Measurements from ENCODE around the gene CCNY. TPM values are rescaled to one million over a fixed set of nuclear protein-coding genes. Genes with fewer than 3 reads are reported as not detected.

Gene CCNY
- total RNA-seq, result 27.2 and 38.1 TPM in 2 replicates

DNA sequence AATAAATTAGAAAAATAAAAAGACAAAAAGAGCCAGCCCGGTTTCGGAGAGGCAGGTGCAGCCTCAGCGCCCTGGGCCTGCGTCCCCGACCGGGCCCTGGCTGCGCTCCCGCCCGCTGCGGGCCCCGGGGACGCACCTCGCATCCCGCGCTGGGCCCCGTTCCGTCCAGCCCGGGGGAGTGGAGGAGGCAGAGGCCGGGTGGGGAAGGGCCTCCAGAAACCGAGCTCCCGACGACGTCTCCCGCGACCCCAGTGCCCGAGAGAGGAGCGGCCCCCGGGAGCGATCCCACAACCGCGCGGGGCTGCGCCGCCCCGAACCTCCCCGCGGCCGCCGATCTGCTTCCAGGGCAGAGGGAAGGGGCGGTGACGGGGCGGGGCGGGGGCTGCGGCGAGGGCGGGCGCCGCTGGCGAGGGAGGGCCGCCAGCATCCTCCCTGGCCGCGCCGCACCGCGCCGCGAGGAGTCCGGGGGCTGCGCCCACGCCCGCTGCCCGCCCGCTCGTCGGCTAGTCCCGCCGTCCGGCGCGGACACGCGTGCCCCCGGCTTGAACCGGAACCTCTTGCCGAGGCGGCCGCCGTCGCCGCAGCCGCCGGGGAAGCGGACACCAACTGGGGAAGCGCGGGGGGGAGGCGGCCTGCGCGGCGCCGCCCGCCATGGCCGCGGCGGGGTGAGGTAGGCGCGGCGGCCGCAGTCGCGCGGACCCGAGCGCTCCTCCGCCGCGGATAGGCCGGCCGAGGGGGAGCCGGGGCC is at the start of gene CCNY:
Gene CCNY (plus strand): TSS at position 426 of the 748 bp plus-strand sequence. CDS start 545 bp downstream, outside the sequence.
- no peak for DNase-seq (ENCODE audit: low read depth)
- peak within 1 kb of the TSS; percentile 85 for H3K4me3 ChIP-seq (ENCODE audit: low read depth, low read length)
- TF ChIP-seq, protein P1, sequence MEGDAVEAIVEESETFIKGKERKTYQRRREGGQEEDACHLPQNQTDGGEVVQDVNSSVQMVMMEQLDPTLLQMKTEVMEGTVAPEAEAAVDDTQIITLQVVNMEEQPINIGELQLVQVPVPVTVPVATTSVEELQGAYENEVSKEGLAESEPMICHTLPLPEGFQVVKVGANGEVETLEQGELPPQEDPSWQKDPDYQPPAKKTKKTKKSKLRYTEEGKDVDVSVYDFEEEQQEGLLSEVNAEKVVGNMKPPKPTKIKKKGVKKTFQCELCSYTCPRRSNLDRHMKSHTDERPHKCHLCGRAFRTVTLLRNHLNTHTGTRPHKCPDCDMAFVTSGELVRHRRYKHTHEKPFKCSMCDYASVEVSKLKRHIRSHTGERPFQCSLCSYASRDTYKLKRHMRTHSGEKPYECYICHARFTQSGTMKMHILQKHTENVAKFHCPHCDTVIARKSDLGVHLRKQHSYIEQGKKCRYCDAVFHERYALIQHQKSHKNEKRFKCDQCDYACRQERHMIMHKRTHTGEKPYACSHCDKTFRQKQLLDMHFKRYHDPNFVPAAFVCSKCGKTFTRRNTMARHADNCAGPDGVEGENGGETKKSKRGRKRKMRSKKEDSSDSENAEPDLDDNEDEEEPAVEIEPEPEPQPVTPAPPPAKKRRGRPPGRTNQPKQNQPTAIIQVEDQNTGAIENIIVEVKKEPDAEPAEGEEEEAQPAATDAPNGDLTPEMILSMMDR (conservative IDR thresholded peaks at IDR 0.05; ENCODE audit: low read depth, low read length), result no peak

DNA sequence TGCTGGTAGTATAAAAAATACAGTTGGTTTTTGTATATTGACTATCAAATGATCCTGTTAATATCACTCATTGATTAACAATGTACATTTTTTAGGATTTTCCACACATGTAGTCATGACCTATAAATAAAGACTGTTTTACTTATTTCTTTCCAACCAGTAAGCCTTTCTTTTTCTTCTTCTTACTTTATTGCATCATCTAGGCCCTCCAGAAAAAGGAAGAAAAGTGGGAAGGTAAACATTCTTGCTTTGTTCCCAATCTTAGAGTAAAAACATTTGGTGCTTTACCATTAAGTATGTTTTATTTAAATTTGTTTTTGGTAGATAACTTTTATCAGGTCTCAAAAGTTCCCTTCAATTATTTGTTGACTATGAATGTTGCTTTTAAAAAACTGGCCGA is 47.1 kb upstream of the CCNY start:
- TF ChIP-seq, protein P1 (conservative IDR thresholded peaks at IDR 0.05; ENCODE audit: low read depth, low read length), result no peak
- H3K4me3 ChIP-seq (ENCODE audit: low read depth, low read length), result no peak overlapping the region
- DNase-seq (ENCODE audit: low read depth), result no peak

DNA sequence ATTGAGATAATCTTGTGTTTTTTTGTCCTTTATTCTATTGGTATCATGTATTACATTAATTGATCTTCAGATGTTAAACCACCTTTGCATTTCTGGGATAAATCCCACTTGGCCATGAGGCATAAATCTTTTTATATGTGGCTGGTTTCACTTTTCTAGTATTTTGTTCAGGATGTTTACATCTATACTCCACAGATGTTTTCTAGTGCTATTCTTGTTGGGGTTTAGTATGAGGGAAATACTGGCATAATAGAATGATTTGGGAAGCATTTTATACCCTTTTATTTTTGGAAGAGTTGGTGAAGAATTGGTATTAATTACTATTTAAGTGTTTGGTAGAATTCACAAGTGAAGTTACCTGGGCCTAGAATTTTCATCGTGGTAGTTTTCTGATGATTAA is 41.8 kb upstream of the CCNY start:
- TF ChIP-seq, protein P1 (conservative IDR thresholded peaks at IDR 0.05; ENCODE audit: low read depth, low read length), result no peak
- no peak for DNase-seq (ENCODE audit: low read depth)
- no peak overlapping the region for H3K4me3 ChIP-seq (ENCODE audit: low read depth, low read length)

DNA sequence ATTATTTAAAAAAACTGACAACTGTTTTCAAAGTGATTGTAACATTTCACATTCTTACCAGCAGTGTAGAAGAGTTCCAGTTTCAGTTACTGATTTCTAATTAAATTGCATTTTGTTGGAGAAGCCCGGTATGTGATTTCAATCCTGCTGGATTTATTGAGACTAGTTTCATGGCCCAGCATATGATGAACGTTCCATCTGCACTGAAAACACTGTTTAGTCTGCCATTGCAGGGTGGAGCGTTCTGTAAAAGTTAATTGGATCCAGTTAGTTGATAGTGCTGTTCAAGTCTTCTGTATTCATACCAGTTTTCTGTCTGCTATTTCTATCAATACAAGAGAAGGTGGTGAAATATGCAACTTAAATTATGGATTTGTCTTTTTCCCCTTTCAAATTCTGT is 37.3 kb upstream of the CCNY start:
- no peak overlapping the region for H3K4me3 ChIP-seq (ENCODE audit: low read depth, low read length)
- no peak for DNase-seq (ENCODE audit: low read depth)
- TF ChIP-seq, protein P1 (conservative IDR thresholded peaks at IDR 0.05; ENCODE audit: low read depth, low read length), result no peak

DNA sequence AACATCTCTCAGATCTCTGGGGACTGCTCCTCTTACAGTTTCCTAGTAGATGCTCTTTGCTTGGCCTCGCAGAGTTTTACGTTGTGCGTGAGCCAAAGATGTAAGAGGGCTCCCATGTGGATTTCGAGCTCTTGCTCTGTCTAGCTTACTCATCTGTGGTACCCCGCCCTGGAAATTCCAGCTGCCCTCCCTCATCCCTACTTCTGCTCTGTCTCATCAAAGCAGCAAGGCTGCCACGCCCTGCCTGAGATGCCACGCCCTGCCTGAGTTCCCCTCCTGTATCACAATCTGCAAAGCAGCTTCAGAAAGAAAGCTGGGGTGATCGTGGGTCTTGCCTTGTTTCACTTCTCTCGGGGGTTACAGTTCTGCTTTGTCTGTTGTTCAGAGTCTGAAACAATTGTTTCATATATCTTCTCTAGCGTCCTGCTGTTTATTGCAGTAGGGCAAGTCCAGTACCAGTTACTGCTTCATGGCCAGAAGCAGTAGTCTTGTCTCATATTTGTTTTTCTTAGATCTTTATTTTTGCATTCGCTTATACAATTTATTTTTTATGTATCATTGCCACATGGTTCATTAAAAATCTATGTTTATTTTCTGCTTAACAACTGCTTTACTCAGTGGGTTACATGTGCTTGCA is 36.1 kb upstream of the CCNY start:
- H3K4me3 ChIP-seq (ENCODE audit: low read depth, low read length), result no peak overlapping the region
- TF ChIP-seq, protein P1 (conservative IDR thresholded peaks at IDR 0.05; ENCODE audit: low read depth, low read length), result no peak
- no peak for DNase-seq (ENCODE audit: low read depth)

DNA sequence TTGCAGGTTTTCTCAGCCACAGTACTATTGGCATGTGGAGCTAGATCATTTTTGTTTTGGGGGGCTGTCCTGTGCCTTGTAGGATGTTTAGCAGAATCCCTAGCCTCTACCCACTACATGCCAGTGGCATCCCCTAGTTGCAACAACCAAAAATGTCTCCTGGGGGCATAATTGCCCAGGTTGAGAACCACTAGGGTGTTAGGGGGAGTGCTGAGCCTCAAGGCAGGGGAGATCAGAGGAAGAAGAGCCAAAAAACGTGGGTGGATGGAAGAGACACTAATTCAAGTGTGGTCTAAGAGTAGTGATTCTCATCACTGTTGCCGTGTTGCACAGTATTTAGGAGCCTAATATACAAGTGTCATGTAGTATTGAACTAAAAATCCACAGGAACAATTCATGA is 31.7 kb upstream of the CCNY start:
- TF ChIP-seq, protein P1 (conservative IDR thresholded peaks at IDR 0.05; ENCODE audit: low read depth, low read length), result no peak
- DNase-seq (ENCODE audit: low read depth), result no peak
- H3K4me3 ChIP-seq (ENCODE audit: low read depth, low read length), result no peak overlapping the region

All from epithelial cell of proximal tubule (primary cell).